B cell (primary cell): Measurements from ENCODE around the gene WDFY2. TPM values are rescaled to one million over a fixed set of nuclear protein-coding genes. Genes with fewer than 3 reads are reported as not detected.

Experiments used
- ATAC-seq: fragments of 200-7000 bp; cut with Tn5 transposase; one replicate; pipeline ENCODE4 v1.10.0; 2021; ENCODE audit warnings: low read depth, mild to moderate bottlenecking, moderate number of reproducible peaks, moderate library complexity
- CTCF ChIA-PET: fragments of 350-600 bp; sonication (Branson Sonifier 250); formaldehyde crosslinking; loops from one replicate; lab custom pipeline; 2021; ENCODE audit warnings: antibody characterized with exemption, inconsistent platforms; lab: Charles Lee
- POLR2A ChIA-PET: fragments of 350-600 bp; sonication (Branson Sonifier 250); formaldehyde crosslinking; loops from one replicate; lab custom pipeline; 2021; ENCODE audit warnings: antibody characterized with exemption; lab: Charles Lee
- DNase-seq: peaks from one replicate; pipeline ENCODE4 v3.0.0; 2013
- H2AFZ ChIP-seq: 2 replicates; pipeline ENCODE4 v1.6.1; 2012; ENCODE audit warnings: mild to moderate bottlenecking, low read depth, low read length; ENCODE audit not compliant: insufficient read depth, poor library complexity, severe bottlenecking
- H3K27ac ChIP-seq, 2 donors: 1 replicate in 1 of 2; 2 replicates in 1 of 2; pipeline ENCODE4 v1.5.1; 2012 to 2013; ENCODE audit warnings: low read length in 2 of 2, mild to moderate bottlenecking in 2 of 2, moderate library complexity in 1 of 2
- H3K27me3 ChIP-seq, 4 experiments: fragments of 200-600 bp in 1 of 4; sonication (generic) in 1 of 4; replicated peaks in 1 of 4; 1 replicate in 2 of 4; 2 replicates in 2 of 4; pipeline versions ENCODE4 v1.6.1 to v1.7.0; 2013 to 2016; ENCODE audit warnings: low read length in 3 of 4, mild to moderate bottlenecking in 2 of 4, mixed read lengths in 1 of 4, moderate library complexity in 1 of 4; ENCODE audit not compliant: insufficient read depth in 4 of 4, control insufficient read depth in 3 of 4; ENCODE audit errors: control extremely low read depth in 1 of 4
- H3K36me3 ChIP-seq, 2 experiments: replicated peaks in 1 of 2; 1 replicate in 1 of 2; 2 replicates in 1 of 2; pipeline versions ENCODE4 v1.6.1 to v1.7.1; 2013; ENCODE audit warnings: low read length in 1 of 2; ENCODE audit not compliant: insufficient read depth in 2 of 2, control insufficient read depth in 1 of 2; ENCODE audit errors: control extremely low read depth in 1 of 2, extremely low read depth in 1 of 2
- H3K4me1 ChIP-seq, 2 donors: fragments of 200-600 bp in 1 of 2; sonication (generic) in 1 of 2; 1 replicate in 1 of 2; 2 replicates in 1 of 2; pipeline versions ENCODE4 v1.5.1 to v1.6.1; 2013 to 2017; ENCODE audit warnings: low read length in 2 of 2; ENCODE audit not compliant: control insufficient read depth in 2 of 2, insufficient read depth in 2 of 2
- H3K4me2 ChIP-seq: replicated peaks from 2 replicates; pipeline ENCODE3; 2012; ENCODE audit warnings: mild to moderate bottlenecking, low read depth, low read length; ENCODE audit not compliant: poor library complexity, severe bottlenecking
- H3K4me3 ChIP-seq, 5 experiments: fragments of 200-600 bp in 1 of 5; sonication (generic) in 1 of 5; 1 replicate in 3 of 5; 2 replicates in 2 of 5; pipeline versions ENCODE4 v1.5.1 to v1.7.0; 2011 to 2016; ENCODE audit warnings: low read length in 4 of 5, mild to moderate bottlenecking in 4 of 5, low read depth in 2 of 5, control low read depth in 1 of 5, moderate library complexity in 1 of 5; ENCODE audit not compliant: insufficient read depth in 1 of 5; ENCODE audit errors: control extremely low read depth in 1 of 5, extremely low read depth in 1 of 5
- H3K79me2 ChIP-seq: fragments of 200-600 bp; sonication (generic); one replicate; pipeline ENCODE4 v1.6.0; 2016; ENCODE audit warnings: low read length; ENCODE audit not compliant: control insufficient read depth, insufficient read depth
- H3K9ac ChIP-seq: fragments of 200-600 bp; sonication (generic); 2 replicates; pipeline ENCODE4 v1.6.1; 2017; ENCODE audit warnings: mild to moderate bottlenecking, low read length, moderate library complexity
- H3K9me3 ChIP-seq, 3 donors: one replicate each; pipeline versions ENCODE4 v1.6.1 to v1.7.1; 2013; ENCODE audit warnings: low read length in 2 of 3; ENCODE audit not compliant: control insufficient read depth in 2 of 3, insufficient read depth in 1 of 3; ENCODE audit errors: control extremely low read depth in 1 of 3
- H4K20me1 ChIP-seq: 2 replicates; pipeline ENCODE4 v1.6.0; 2012; ENCODE audit warnings: mild to moderate bottlenecking, low read length; ENCODE audit not compliant: insufficient read depth, control insufficient read depth, poor library complexity, severe bottlenecking
- H3K27ac Mint-ChIP-seq: one replicate; pipeline ENCODE4 v1.8.0; 2021; ENCODE audit warnings: mixed read lengths
- H3K27me3 Mint-ChIP-seq: one replicate; pipeline ENCODE4 v1.8.0; 2021; ENCODE audit warnings: mixed read lengths
- H3K4me1 Mint-ChIP-seq: one replicate; pipeline ENCODE4 v1.8.0; 2021; ENCODE audit warnings: mixed read lengths
- H3K4me3 Mint-ChIP-seq: one replicate; pipeline ENCODE4 v1.8.0; 2021; ENCODE audit warnings: mixed read lengths
- H3K9me3 Mint-ChIP-seq: one replicate; pipeline ENCODE4 v1.8.0; 2022; ENCODE audit warnings: mixed read lengths; ENCODE audit not compliant: insufficient read depth
- CTCF ChIP-seq: fragments of 200-600 bp; IDR thresholded peaks from one replicate; pipeline ENCODE4 v1.8.0; 2022; ENCODE audit warnings: antibody characterized with exemption, mild to moderate bottlenecking
- EZH2 ChIP-seq: IDR thresholded peaks from 2 replicates; pipeline ENCODE4 v1.6.1; 2012; ENCODE audit warnings: borderline replicate concordance, low read depth, mild to moderate bottlenecking, moderate library complexity, low read length; ENCODE audit not compliant: insufficient read depth, poor library complexity, severe bottlenecking
- WGBS: methylation state at CpG from one replicate; pipeline ENCODE4 v1.1.5; 2013; ENCODE audit warnings: missing lambda C conversion rate; ENCODE audit not compliant: insufficient coverage; 5-methylcytosine and 5-hydroxymethylcytosine counted together
- intact Hi-C: fragments of 100-400 bp; cut with micrococcal nuclease; formaldehyde crosslinking; loops from one replicate; pipeline ENCODE4 v1.10.0; 2022
- polyA plus RNA-seq: library from polyadenylated mRNA; depleted of rRNA; stranded (reverse); fragments of >200 nt; gene quantifications from 2 replicates; pipeline ENCODE4 v1.2.3, GENCODE V29; 2012
- total RNA-seq, 2 donors: library from RNA; stranded (reverse); fragments of 120-200 nt in 1 of 2; gene quantifications; 1 replicate in 1 of 2; 2 replicates in 1 of 2; pipeline versions ENCODE4 v1.2.3 to v1.2.4, GENCODE V29; 2013 to 2022

WDFY2 gene
- total and polyA plus RNA-seq, 2 donors (not counting 1 experiment from before 2014, with no cell fraction given): 12.4 to 47.7 TPM

- peak overlapping the region in 1 of 2 donors; percentile 53 for H3K27ac ChIP-seq
- peaks cover 27% of the 10 kb centered on the region for H4K20me1 ChIP-seq
- CTCF ChIA-PET: no interaction called here
- H3K9ac ChIP-seq: peak overlapping the region; percentile 3
- H3K4me3 ChIP-seq: peak overlapping the region in 1 of 5 experiments; percentile 2
- ATAC-seq: no peak
- WGBS: 88% methylated on average over 9 of the region's 12 CpGs
- POLR2A ChIA-PET: interaction anchor here (0.8 kb wide), 1 partner anchor 9 kb away, joined by 3 read pairs; no protein-coding TSS in a partner anchor
- peaks cover 79% of the 10 kb centered on the region for H3K79me2 ChIP-seq
- H3K27me3 ChIP-seq: no peaks in the 10 kb centered on the region
- peaks cover 17 to 20% of the 10 kb centered on the region in 2 donors for H3K4me1 ChIP-seq
- Mint-ChIP-seq H3K9me3 (no peaks in the 10 kb centered on the region), H3K4me1 (peaks cover 49% of the 10 kb centered on the region), H3K27me3 (no peaks in the 10 kb centered on the region), H3K27ac (peak overlapping the region; percentile 16), H3K4me3 (peak overlapping the region; percentile 18)
- TF ChIP-seq CTCF: no peak
- H2AFZ ChIP-seq: peak overlapping the region; percentile 11
- peak; percentile 34 for DNase-seq
- peak overlapping the region; percentile 43 for H3K4me2 ChIP-seq
- H3K36me3 ChIP-seq: no peaks in the 10 kb centered on the region
- H3K9me3 ChIP-seq: no peaks in the 10 kb centered on the region
- intact Hi-C loops: no loop called here
These were observed 51.0 kb downstream of the WDFY2 start for GRCh38 chr13:51635137-51635878.

- Histone ChIP-seq H2AFZ (no peak overlapping the region), H3K9ac (no peak overlapping the region), H3K27ac (no peak overlapping the region), H3K4me2 (no peak overlapping the region), H4K20me1 (peaks cover 22% of the 10 kb centered on the region), H3K4me3 (no peak overlapping the region), H3K79me2 (peaks cover 68% of the 10 kb centered on the region), H3K9me3 (no peaks in the 10 kb centered on the region), H3K36me3 (no peaks in the 10 kb centered on the region), H3K4me1 (peaks cover 17 to 20% of the 10 kb centered on the region in 2 donors), H3K27me3 (no peaks in the 10 kb centered on the region)
- ATAC-seq (no peak), DNase-seq (no peak)
- Mint-ChIP-seq H3K4me1 (peaks cover 46% of the 10 kb centered on the region), H3K9me3 (no peaks in the 10 kb centered on the region), H3K4me3 (no peak overlapping the region), H3K27ac (no peak overlapping the region), H3K27me3 (no peaks in the 10 kb centered on the region)
- POLR2A ChIA-PET: no interaction called here
- CTCF ChIA-PET: no interaction called here
- intact Hi-C loops: no loop called here
- TF ChIP-seq EZH2 (no peak), CTCF (no peak)
- 100% methylated on average over 4 of the region's 7 CpGs for whole genome bisulfite sequencing
These were observed 52.2 kb downstream of the WDFY2 start for GRCh38 chr13:51636349-51636890.
